Neural crest cell (in vitro differentiated cells): ENCODE data around the gene IL37. TPM values are rescaled to one million over a fixed set of nuclear protein-coding genes. Genes with fewer than 3 reads are reported as not detected.

Source experiments
- DNase-seq: peaks from one replicate; pipeline ENCODE4 v3.0.0; 2021; ENCODE audit warnings: low read depth, mixed read lengths, low spot score
- H3K27ac Mint-ChIP-seq: one replicate; pipeline ENCODE4 v1.8.0; 2021; ENCODE audit warnings: mild to moderate bottlenecking, mixed read lengths; ENCODE audit not compliant: unreplicated experiment
- H3K27me3 Mint-ChIP-seq: 2 replicates; pipeline ENCODE4 v1.8.0; 2021; ENCODE audit warnings: low read depth, mild to moderate bottlenecking, mixed read lengths
- H3K36me3 Mint-ChIP-seq: 2 replicates; pipeline ENCODE4 v1.8.0; 2021; ENCODE audit warnings: low read depth, mild to moderate bottlenecking, mixed read lengths
- H3K4me1 Mint-ChIP-seq: 2 replicates; pipeline ENCODE4 v1.8.0; 2021; ENCODE audit warnings: mixed read lengths
- H3K4me3 Mint-ChIP-seq: one replicate; pipeline ENCODE4 v1.8.0; 2021; ENCODE audit warnings: mild to moderate bottlenecking, mixed read lengths
- H3K9me3 Mint-ChIP-seq: 2 replicates; pipeline ENCODE4 v1.8.0; 2021; ENCODE audit warnings: mixed read lengths
- CTCF ChIP-seq: fragments of 200-600 bp; sonication (generic); conservative IDR thresholded peaks from 2 replicates; pipeline ENCODE4 v1.5.0; 2021; ENCODE audit warnings: antibody characterized with exemption, mild to moderate bottlenecking
- total RNA-seq: library from RNA; stranded (reverse); gene quantifications from 2 replicates; pipeline ENCODE4 v1.2.1, GENCODE V29; 2021

Gene IL37
- total RNA-seq, 1 donor from 2014 or later, result 0.40 TPM

- Mint-ChIP-seq H3K27ac (no peak overlapping the region), H3K27me3 (peaks cover 4% of the 10 kb centered on the region), H3K36me3 (no peaks in the 10 kb centered on the region), H3K4me1 (no peaks in the 10 kb centered on the region), H3K9me3 (no peaks in the 10 kb centered on the region), H3K4me3 (no peak overlapping the region)
- no peak for DNase-seq
- no peak for TF ChIP-seq CTCF
Observed at GRCh38 chr2:112919086-112919485, 8.1 kb downstream of the IL37 start.

- Mint-ChIP-seq H3K4me3 (no peak overlapping the region), H3K27ac (no peak overlapping the region)
Observed at GRCh38 chr2:112920923-112921532, 10.1 kb downstream of the IL37 start.

GRCh38 chr2:112921982-112922381 is 11.0 kb downstream of the IL37 start:
- Mint-ChIP-seq H3K27ac (no peak overlapping the region), H3K27me3 (peaks cover 6% of the 10 kb centered on the region), H3K4me3 (no peak overlapping the region), H3K9me3 (no peaks in the 10 kb centered on the region), H3K36me3 (no peaks in the 10 kb centered on the region), H3K4me1 (no peaks in the 10 kb centered on the region)
- TF ChIP-seq CTCF, result no peak
- no peak for DNase-seq

More at GRCh38 chr2:112920923-112921532, 10.1 kb downstream of the IL37 start:
- H3K36me3 Mint-ChIP-seq, result no peaks in the 10 kb centered on the region
- no peak for DNase-seq
- no peaks in the 10 kb centered on the region for H3K9me3 Mint-ChIP-seq
- H3K4me1 Mint-ChIP-seq, result no peaks in the 10 kb centered on the region
- no peak for TF ChIP-seq CTCF
- H3K27me3 Mint-ChIP-seq, result peaks cover 6% of the 10 kb centered on the region

- TF ChIP-seq CTCF, result no peak
- Mint-ChIP-seq H3K9me3 (no peaks in the 10 kb centered on the region), H3K27me3 (peaks cover 2% of the 10 kb centered on the region), H3K27ac (no peak overlapping the region), H3K4me3 (no peak overlapping the region), H3K4me1 (no peaks in the 10 kb centered on the region), H3K36me3 (no peaks in the 10 kb centered on the region)
- no peak for DNase-seq
Observed at GRCh38 chr2:112923237-112923966, 12.4 kb downstream of the IL37 start.

- Mint-ChIP-seq H3K36me3 (no peaks in the 10 kb centered on the region), H3K4me1 (no peaks in the 10 kb centered on the region), H3K27me3 (peaks cover 2% of the 10 kb centered on the region), H3K27ac (no peak overlapping the region), H3K9me3 (no peaks in the 10 kb centered on the region), H3K4me3 (no peak overlapping the region)
- no peak for DNase-seq
- TF ChIP-seq CTCF, result no peak
Observed at GRCh38 chr2:112923967-112924338, 13.0 kb downstream of the IL37 start.
